Measurements from ENCODE around the gene ALKBH3. TPM values are rescaled to one million over a fixed set of nuclear protein-coding genes. Genes with fewer than 3 reads are reported as not detected.

ALKBH3 gene
- total RNA-seq, 1 donor from 2014 or later = 27.3 TPM

DNA sequence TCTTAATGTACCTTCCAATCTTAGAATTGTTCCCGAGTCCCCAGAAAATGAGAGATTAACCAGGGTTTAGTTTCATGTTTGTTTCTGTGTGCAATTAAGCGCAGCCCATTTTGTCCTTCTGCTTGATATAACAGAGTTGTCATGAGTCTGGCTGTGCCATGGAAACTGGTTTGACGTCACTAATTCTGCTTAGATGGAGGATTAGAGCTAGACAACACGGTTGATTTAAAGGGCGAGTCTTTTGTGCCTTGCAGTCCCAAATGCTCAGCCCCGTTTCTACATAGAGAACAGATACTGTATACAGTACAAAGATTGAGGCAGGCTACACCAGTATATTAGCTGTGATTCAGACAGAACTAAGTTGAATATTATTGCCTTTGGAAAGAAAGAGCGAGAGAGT, 45.5 kb upstream of the ALKBH3 start:
- H3K27ac Mint-ChIP-seq (ENCODE audit: unreplicated experiment) = peak overlapping the region; percentile 2
- TF ChIP-seq, protein P1, sequence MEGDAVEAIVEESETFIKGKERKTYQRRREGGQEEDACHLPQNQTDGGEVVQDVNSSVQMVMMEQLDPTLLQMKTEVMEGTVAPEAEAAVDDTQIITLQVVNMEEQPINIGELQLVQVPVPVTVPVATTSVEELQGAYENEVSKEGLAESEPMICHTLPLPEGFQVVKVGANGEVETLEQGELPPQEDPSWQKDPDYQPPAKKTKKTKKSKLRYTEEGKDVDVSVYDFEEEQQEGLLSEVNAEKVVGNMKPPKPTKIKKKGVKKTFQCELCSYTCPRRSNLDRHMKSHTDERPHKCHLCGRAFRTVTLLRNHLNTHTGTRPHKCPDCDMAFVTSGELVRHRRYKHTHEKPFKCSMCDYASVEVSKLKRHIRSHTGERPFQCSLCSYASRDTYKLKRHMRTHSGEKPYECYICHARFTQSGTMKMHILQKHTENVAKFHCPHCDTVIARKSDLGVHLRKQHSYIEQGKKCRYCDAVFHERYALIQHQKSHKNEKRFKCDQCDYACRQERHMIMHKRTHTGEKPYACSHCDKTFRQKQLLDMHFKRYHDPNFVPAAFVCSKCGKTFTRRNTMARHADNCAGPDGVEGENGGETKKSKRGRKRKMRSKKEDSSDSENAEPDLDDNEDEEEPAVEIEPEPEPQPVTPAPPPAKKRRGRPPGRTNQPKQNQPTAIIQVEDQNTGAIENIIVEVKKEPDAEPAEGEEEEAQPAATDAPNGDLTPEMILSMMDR (IDR thresholded peaks at IDR 0.05; ENCODE audit: unreplicated experiment) = no peak
- peaks cover 4% of the 10 kb centered on the region for H3K36me3 Mint-ChIP-seq (ENCODE audit: low read depth, unreplicated experiment)
- DNase-seq (ENCODE audit: low spot score) = no peak
- H3K9me3 Mint-ChIP-seq (ENCODE audit: unreplicated experiment) = no peaks in the 10 kb centered on the region
- peaks cover 4% of the 10 kb centered on the region for H3K4me1 Mint-ChIP-seq (ENCODE audit: unreplicated experiment)
- H3K4me3 Mint-ChIP-seq (ENCODE audit: unreplicated experiment) = no peak overlapping the region
- H3K27me3 Mint-ChIP-seq (ENCODE audit: unreplicated experiment) = no peaks in the 10 kb centered on the region

DNA sequence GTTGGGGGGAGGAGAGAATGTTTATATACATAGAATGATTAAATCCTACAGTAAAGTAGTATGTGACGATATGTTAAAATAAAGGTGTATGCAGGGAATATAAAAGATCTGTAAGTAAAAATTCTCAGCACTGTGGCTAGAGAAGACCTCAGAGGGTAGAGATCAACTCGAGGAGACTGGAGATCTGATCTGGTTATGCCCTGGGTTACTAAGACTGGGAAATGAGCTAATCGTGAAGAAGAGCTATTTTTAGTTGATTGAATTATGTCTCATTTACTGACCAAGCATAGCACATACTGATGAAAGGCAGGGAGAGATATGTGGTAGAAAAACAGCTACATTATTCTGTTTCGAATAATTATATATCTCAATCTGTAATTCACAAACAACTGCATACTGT, 42.8 kb upstream of the ALKBH3 start:
- H3K36me3 Mint-ChIP-seq (ENCODE audit: low read depth, unreplicated experiment) = peaks cover 11% of the 10 kb centered on the region
- DNase-seq (ENCODE audit: low spot score) = no peak
- no peak overlapping the region for H3K4me3 Mint-ChIP-seq (ENCODE audit: unreplicated experiment)
- TF ChIP-seq, protein P1 (IDR thresholded peaks at IDR 0.05; ENCODE audit: unreplicated experiment) = no peak
- H3K4me1 Mint-ChIP-seq (ENCODE audit: unreplicated experiment) = peaks cover 4% of the 10 kb centered on the region
- no peaks in the 10 kb centered on the region for H3K9me3 Mint-ChIP-seq (ENCODE audit: unreplicated experiment)
- no peak overlapping the region for H3K27ac Mint-ChIP-seq (ENCODE audit: unreplicated experiment)
- no peaks in the 10 kb centered on the region for H3K27me3 Mint-ChIP-seq (ENCODE audit: unreplicated experiment)

DNA sequence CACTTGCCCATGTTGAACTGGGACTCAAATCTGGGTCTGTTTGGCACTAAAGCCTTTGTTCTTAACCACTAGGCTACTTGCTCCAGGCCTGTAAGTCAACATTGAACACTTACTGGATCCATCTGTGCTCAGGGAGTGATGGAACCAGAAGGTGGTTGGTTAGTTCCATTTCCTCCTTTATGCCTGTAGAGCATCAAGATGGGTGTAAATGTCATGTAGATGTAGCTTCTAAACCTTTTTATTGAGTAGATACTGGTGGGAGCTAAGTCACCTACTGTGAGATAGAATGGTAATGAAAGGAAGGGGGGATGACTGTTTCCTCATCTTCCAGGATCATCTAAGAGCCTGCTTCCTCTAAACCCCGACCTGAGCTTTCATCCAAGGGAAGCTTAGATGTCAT, 38.6 kb upstream of the ALKBH3 start:
- Mint-ChIP-seq H3K27ac (ENCODE audit: unreplicated experiment) (no peak overlapping the region), H3K4me3 (ENCODE audit: unreplicated experiment) (no peak overlapping the region), H3K27me3 (ENCODE audit: unreplicated experiment) (peaks cover 3% of the 10 kb centered on the region), H3K4me1 (ENCODE audit: unreplicated experiment) (peaks cover 6% of the 10 kb centered on the region), H3K9me3 (ENCODE audit: unreplicated experiment) (no peaks in the 10 kb centered on the region), H3K36me3 (ENCODE audit: low read depth, unreplicated experiment) (peaks cover 11% of the 10 kb centered on the region)
- no peak for DNase-seq (ENCODE audit: low spot score)
- TF ChIP-seq, protein P1 (IDR thresholded peaks at IDR 0.05; ENCODE audit: unreplicated experiment) = no peak

DNA sequence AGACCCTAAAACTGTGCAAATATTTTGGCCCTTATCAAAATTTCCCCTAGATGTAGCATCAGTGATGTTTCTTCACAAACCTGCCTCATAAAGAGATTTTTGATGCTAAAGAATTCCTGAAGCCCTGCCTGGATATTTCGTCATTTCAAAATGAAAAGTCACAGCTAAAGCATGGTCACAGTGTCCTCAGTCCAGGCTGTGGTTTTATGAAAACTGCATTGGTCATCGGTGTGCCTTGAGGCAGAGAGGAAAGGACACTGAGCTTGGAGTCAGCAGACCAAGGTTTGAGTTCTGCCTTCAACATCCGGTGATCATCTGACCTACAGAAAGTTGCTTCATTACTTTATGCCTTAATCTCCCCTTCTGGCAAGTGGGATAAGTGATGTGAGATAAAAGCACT, 34.8 kb upstream of the ALKBH3 start:
- H3K4me1 Mint-ChIP-seq (ENCODE audit: unreplicated experiment) = peaks cover 7% of the 10 kb centered on the region
- no peak for DNase-seq (ENCODE audit: low spot score)
- peaks cover 11% of the 10 kb centered on the region for H3K36me3 Mint-ChIP-seq (ENCODE audit: low read depth, unreplicated experiment)
- no peak overlapping the region for H3K4me3 Mint-ChIP-seq (ENCODE audit: unreplicated experiment)
- TF ChIP-seq, protein P1 (IDR thresholded peaks at IDR 0.05; ENCODE audit: unreplicated experiment) = no peak
- peaks cover 3% of the 10 kb centered on the region for H3K27me3 Mint-ChIP-seq (ENCODE audit: unreplicated experiment)
- H3K9me3 Mint-ChIP-seq (ENCODE audit: unreplicated experiment) = no peaks in the 10 kb centered on the region
- H3K27ac Mint-ChIP-seq (ENCODE audit: unreplicated experiment) = no peak overlapping the region

DNA sequence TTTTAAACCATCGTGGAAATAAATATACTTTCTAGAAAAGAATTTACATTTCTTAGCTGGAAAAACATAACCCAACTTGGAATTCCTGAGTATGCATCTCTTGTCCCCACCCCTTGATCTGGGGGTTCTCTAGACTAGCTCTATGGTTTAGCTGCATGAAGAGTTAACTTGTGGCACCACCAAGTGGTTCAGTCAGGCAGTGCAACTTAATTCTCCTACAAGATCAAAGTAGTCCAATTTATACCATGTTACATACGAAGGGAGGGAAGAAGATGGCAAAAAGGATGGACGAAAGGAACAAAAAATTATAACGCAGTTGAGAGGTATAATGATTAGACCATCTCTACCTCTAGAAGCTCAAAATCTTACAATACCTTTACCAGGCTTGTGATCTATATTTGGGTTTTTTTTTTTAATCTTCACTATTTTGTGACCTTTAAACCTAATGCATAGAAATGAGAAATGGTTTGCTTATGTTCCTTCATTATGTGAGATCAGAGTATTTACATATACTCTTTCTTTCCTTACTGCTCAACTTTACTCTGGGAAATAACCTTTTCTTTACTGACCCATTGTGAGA, 28.5 kb upstream of the ALKBH3 start:
- no peak overlapping the region for H3K4me3 Mint-ChIP-seq (ENCODE audit: unreplicated experiment)
- no peaks in the 10 kb centered on the region for H3K36me3 Mint-ChIP-seq (ENCODE audit: low read depth, unreplicated experiment)
- H3K27ac Mint-ChIP-seq (ENCODE audit: unreplicated experiment) = no peak overlapping the region
- peaks cover under 1% of the 10 kb centered on the region for H3K4me1 Mint-ChIP-seq (ENCODE audit: unreplicated experiment)
- no peaks in the 10 kb centered on the region for H3K27me3 Mint-ChIP-seq (ENCODE audit: unreplicated experiment)
- no peaks in the 10 kb centered on the region for H3K9me3 Mint-ChIP-seq (ENCODE audit: unreplicated experiment)
- TF ChIP-seq, protein P1 (IDR thresholded peaks at IDR 0.05; ENCODE audit: unreplicated experiment) = peak; percentile 77
- DNase-seq (ENCODE audit: low spot score) = peak; percentile 71
